Gastrocnemius medialis (tissue), 4 donors: Measurements from ENCODE around the gene SLC30A7. TPM values are rescaled to one million over a fixed set of nuclear protein-coding genes. Genes with fewer than 3 reads are reported as not detected.

Experiments
- ATAC-seq, 2 donors: fragments of 150-250 bp; one replicate each; pipeline ENCODE4 v1.9.1; 2016
- DNase-seq, 2 donors: peaks; one replicate each; pipeline ENCODE4 v3.0.0-alpha.2; 2019
- H3K27ac ChIP-seq, 4 donors: fragments of 200-600 bp; sonication (generic); 1 replicate in 1 of 4; 2 replicates in 3 of 4; pipeline ENCODE4 v1.5.1; 2016 to 2018; ENCODE audit warnings: mild to moderate bottlenecking in 2 of 4, moderate library complexity in 1 of 4
- H3K27me3 ChIP-seq, 3 donors: fragments of 200-600 bp; sonication (generic) in 2 of 3; 1 replicate in 1 of 3; 2 replicates in 2 of 3; pipeline versions ENCODE4 v1.5.1 to v1.6.0; 2016 to 2019; ENCODE audit warnings: mild to moderate bottlenecking in 1 of 3, moderate library complexity in 1 of 3
- H3K36me3 ChIP-seq, 2 donors: fragments of 200-600 bp; sonication (generic) in 1 of 2; one replicate each; pipeline ENCODE4 v1.5.1; 2017 to 2018
- H3K4me1 ChIP-seq, 2 donors: fragments of 200-600 bp; sonication (generic) in 1 of 2; one replicate each; pipeline ENCODE4 v1.5.1; 2016 to 2017; ENCODE audit warnings: mild to moderate bottlenecking in 2 of 2
- H3K4me3 ChIP-seq, 4 donors: fragments of 200-600 bp; sonication (generic) in 3 of 4; 1 replicate in 1 of 4; 2 replicates in 3 of 4; pipeline ENCODE4 v1.5.1; 2016 to 2019; ENCODE audit warnings: mild to moderate bottlenecking in 2 of 4
- H3K9me3 ChIP-seq, 3 donors: fragments of 200-600 bp; sonication (generic) in 2 of 3; 1 replicate in 1 of 3; 2 replicates in 2 of 3; pipeline ENCODE4 v1.5.1; 2016 to 2019
- CTCF ChIP-seq, 5 experiments: fragments of 450-650 bp in 3 of 5; fragments of 200-600 bp in 2 of 5; sonication (generic) in 2 of 5; IDR thresholded peaks in 4 of 5; conservative IDR thresholded peaks in 1 of 5; 1 replicate in 4 of 5; 2 replicates in 1 of 5; pipeline ENCODE4 v1.5.1; 2016 to 2019; ENCODE audit warnings: antibody characterized with exemption in 5 of 5, mild to moderate bottlenecking in 3 of 5, moderate library complexity in 3 of 5
- POLR2A ChIP-seq, 2 donors: fragments of 450-650 bp; IDR thresholded peaks; one replicate each; pipeline ENCODE4 v1.6.1; 2017; ENCODE audit warnings: antibody characterized with exemption in 2 of 2, mild to moderate bottlenecking in 2 of 2, moderate library complexity in 2 of 2
- in situ Hi-C, 4 donors: fragments of 200-750 bp; cut with MboI; loops; one replicate each; pipeline versions ENCODE4 v1.15.0 to v1.8.0; 2017; ENCODE audit warnings: low sequenced_read_pairs in 4 of 4
- intact Hi-C: fragments of 100-400 bp; cut with DNase I; formaldehyde crosslinking; loops from one replicate; pipeline ENCODE4 v1.15.1; 2023; ENCODE audit warnings: low total_unique reads
- total RNA-seq, 4 donors: library from RNA; depleted of rRNA; stranded (reverse); fragments of >200 nt; gene quantifications; one replicate each; pipeline versions ENCODE4 v1.1.0 to v1.2.3, GENCODE V29; 2016

SLC30A7 gene
- total RNA-seq, 4 donors from 2014 or later, result 1.5 to 6.2 (median 3.5) TPM

GRCh38 chr1:100936194-100936967 is 40.5 kb downstream of the SLC30A7 start:
- Histone ChIP-seq H3K36me3 (peaks cover 0 to 12% of the 10 kb centered on the region in 2 donors), H3K9me3 (no peaks in the 10 kb centered on the region), H3K4me1 (peaks cover 0 to 7% of the 10 kb centered on the region in 2 donors), H3K27ac (no peak overlapping the region), H3K27me3 (no peaks in the 10 kb centered on the region), H3K4me3 (no peak overlapping the region)
- ATAC-seq (no peak), DNase-seq (no peak)
- TF ChIP-seq CTCF (IDR thresholded peaks at IDR 0.05 in 4 of 5, conservative IDR thresholded peaks at IDR 0.05 in 1 of 5) (no peak), POLR2A (IDR thresholded peaks at IDR 0.05) (no peak)
- in situ Hi-C loops (no loop called here), intact Hi-C loops (loop anchor here (5.0 kb wide), 1 partner anchor 361 kb away; no protein-coding TSS in a partner anchor)

- Histone ChIP-seq H3K27ac (no peak overlapping the region), H3K27me3 (no peaks in the 10 kb centered on the region), H3K9me3 (no peaks in the 10 kb centered on the region), H3K4me1 (no peaks in the 10 kb centered on the region), H3K4me3 (no peak overlapping the region), H3K36me3 (peaks cover 0 to 12% of the 10 kb centered on the region in 2 donors)
- TF ChIP-seq POLR2A (IDR thresholded peaks at IDR 0.05) (no peak), CTCF (IDR thresholded peaks at IDR 0.05 in 4 of 5, conservative IDR thresholded peaks at IDR 0.05 in 1 of 5) (no peak)
- DNase-seq, result no peak
- in situ Hi-C loops (no loop called here), intact Hi-C loops (no loop called here)
- ATAC-seq, result no peak
Observed at GRCh38 chr1:100941098-100941527, 45.2 kb downstream of the SLC30A7 start.

- H3K27me3 ChIP-seq, result no peaks in the 10 kb centered on the region
- in situ Hi-C loops (no loop called here), intact Hi-C loops (no loop called here)
- H3K9me3 ChIP-seq, result no peaks in the 10 kb centered on the region
- no peak overlapping the region for H3K27ac ChIP-seq
- peaks cover 0 to 12% of the 10 kb centered on the region in 2 donors for H3K36me3 ChIP-seq
- no peak for ATAC-seq
- no peak overlapping the region for H3K4me3 ChIP-seq
- H3K4me1 ChIP-seq, result no peaks in the 10 kb centered on the region
- DNase-seq, result no peak
- no peak for TF ChIP-seq POLR2A (IDR thresholded peaks at IDR 0.05)
- TF ChIP-seq CTCF (IDR thresholded peaks at IDR 0.05 in 4 of 5, conservative IDR thresholded peaks at IDR 0.05 in 1 of 5), result no peak
Observed at GRCh38 chr1:100941580-100942216, 45.8 kb downstream of the SLC30A7 start.

- intact Hi-C loops (no loop called here), in situ Hi-C loops (no loop called here)
- Histone ChIP-seq H3K27ac (no peak overlapping the region), H3K4me1 (no peaks in the 10 kb centered on the region), H3K27me3 (no peaks in the 10 kb centered on the region), H3K4me3 (no peak overlapping the region), H3K36me3 (peaks cover 0 to 8% of the 10 kb centered on the region in 2 donors), H3K9me3 (no peaks in the 10 kb centered on the region)
- DNase-seq, result no peak
- ATAC-seq, result no peak
- TF ChIP-seq CTCF (IDR thresholded peaks at IDR 0.05 in 4 of 5, conservative IDR thresholded peaks at IDR 0.05 in 1 of 5) (no peak), POLR2A (IDR thresholded peaks at IDR 0.05) (no peak)
Observed at GRCh38 chr1:100942304-100943046, 46.6 kb downstream of the SLC30A7 start.
